PC-3 (cell line): ENCODE measurements around the gene HMGCLL1. TPM values are rescaled to one million over a fixed set of nuclear protein-coding genes. Genes with fewer than 3 reads are reported as not detected.
A peak's percentile ranks its signal among the peaks of the same experiment; 100 is the strongest.

Experiments
- ATAC-seq: fragments of 200-7000 bp; cut with Tn5 transposase; 2 replicates; pipeline ENCODE4 v1.9.1; 2020; ENCODE audit warnings: mild to moderate bottlenecking, moderate library complexity
- BruUV-seq: library from RNA; stranded (reverse); fragments of 400-500 nt; replicated peaks from 2 replicates; lab custom pipeline; 2021; lab: Mats Ljungman, UMichigan
- CTCF ChIA-PET: fragments of 300-600 bp; sonication (Branson Sonifier 250); formaldehyde crosslinking; loops from one replicate; lab custom pipeline; 2022; ENCODE audit warnings: antibody characterized with exemption; lab: Charles Lee
- POLR2A ChIA-PET: fragments of 300-600 bp; sonication (Branson Sonifier 250); formaldehyde crosslinking; loops from one replicate; lab custom pipeline; 2022; ENCODE audit warnings: antibody characterized with exemption; ENCODE audit not compliant: unreplicated experiment; lab: Charles Lee
- DNase-seq: peaks from one replicate; pipeline ENCODE4 v3.0.0-alpha.2; 2015
- H2AFZ ChIP-seq: fragments of 300-600 bp; sonication (generic); 2 replicates; pipeline ENCODE4 v1.6.0; 2016; ENCODE audit warnings: antibody characterized with exemption, low read length
- H3F3A ChIP-seq: fragments of 300-600 bp; sonication (generic); one replicate; pipeline ENCODE4 v1.6.0; 2017; ENCODE audit warnings: antibody characterized with exemption, low read length, control low read depth, mild to moderate bottlenecking; ENCODE audit not compliant: unreplicated experiment
- H3K27ac ChIP-seq: fragments of 300-600 bp; sonication (generic); 2 replicates; pipeline ENCODE4 v1.5.1; 2016; ENCODE audit warnings: mild to moderate bottlenecking, low read length
- H3K27me3 ChIP-seq: fragments of 300-600 bp; sonication (generic); 2 replicates; pipeline ENCODE4 v1.6.1; 2016; ENCODE audit warnings: low read length, mixed read lengths
- H3K36me3 ChIP-seq: fragments of 300-600 bp; sonication (generic); 2 replicates; pipeline ENCODE4 v1.6.1; 2016; ENCODE audit warnings: low read depth, mixed run types, low read length, mixed read lengths
- H3K4me1 ChIP-seq: fragments of 300-600 bp; sonication (generic); 2 replicates; pipeline ENCODE4 v1.5.1; 2016; ENCODE audit warnings: low read length; ENCODE audit not compliant: insufficient read depth
- H3K4me2 ChIP-seq: fragments of 300-600 bp; sonication (generic); 2 replicates; pipeline ENCODE4 v1.6.0; 2016; ENCODE audit warnings: low read length
- H3K4me3 ChIP-seq: fragments of 300-600 bp; sonication (generic); 2 replicates; pipeline ENCODE4 v1.5.1; 2016; ENCODE audit warnings: mild to moderate bottlenecking, low read length, mixed read lengths
- H3K79me2 ChIP-seq: fragments of 300-600 bp; sonication (generic); 2 replicates; pipeline ENCODE4 v1.6.1; 2017; ENCODE audit warnings: low read length, mixed read lengths
- H3K9ac ChIP-seq: fragments of 300-600 bp; sonication (generic); 2 replicates; pipeline ENCODE4 v1.6.0; 2016; ENCODE audit warnings: mild to moderate bottlenecking, low read length
- H3K9me2 ChIP-seq: fragments of 300-600 bp; sonication (generic); replicated peaks from 2 replicates; pipeline ENCODE4 v1.6.1; 2016; ENCODE audit warnings: mixed run types, low read length, mixed read lengths
- H3K9me3 ChIP-seq: fragments of 300-600 bp; sonication (generic); 2 replicates; pipeline ENCODE4 v1.6.1; 2016; ENCODE audit warnings: low read length, mixed read lengths
- H4K20me1 ChIP-seq: fragments of 300-600 bp; sonication (generic); 2 replicates; pipeline ENCODE4 v1.6.1; 2016; ENCODE audit warnings: low read length, mixed read lengths
- EZH2 ChIP-seq: fragments of 300-600 bp; sonication (generic); IDR thresholded peaks from one replicate; pipeline ENCODE4 v1.6.1; 2017; ENCODE audit warnings: antibody characterized with exemption, mild to moderate bottlenecking, low read length; ENCODE audit not compliant: unreplicated experiment
- EZH2phosphoT487 ChIP-seq: fragments of 300-600 bp; sonication (generic); IDR thresholded peaks from 2 replicates; pipeline ENCODE4 v1.6.1; 2018; ENCODE audit warnings: mild to moderate bottlenecking, antibody characterized with exemption, low read length, borderline replicate concordance
- intact Hi-C: fragments of 100-400 bp; cut with micrococcal nuclease; formaldehyde crosslinking; loops from 2 replicates; pipeline ENCODE4 v1.9.0; 2023
- total RNA-seq: library from RNA; depleted of rRNA; stranded (reverse); fragments of >200 nt; gene quantifications from 2 replicates; pipeline ENCODE4 v1.2.3, GENCODE V29; 2014
- TF ChIP-seq, protein P1 (sequence below): fragments of 300-600 bp; sonication (generic); conservative IDR thresholded peaks from 2 replicates; pipeline ENCODE4 v1.5.1; 2017; ENCODE audit warnings: antibody characterized with exemption, low read depth, mild to moderate bottlenecking, low read length

HMGCLL1 gene
- total RNA-seq, 1 experiment from 2014 or later, result not detected

DNA sequence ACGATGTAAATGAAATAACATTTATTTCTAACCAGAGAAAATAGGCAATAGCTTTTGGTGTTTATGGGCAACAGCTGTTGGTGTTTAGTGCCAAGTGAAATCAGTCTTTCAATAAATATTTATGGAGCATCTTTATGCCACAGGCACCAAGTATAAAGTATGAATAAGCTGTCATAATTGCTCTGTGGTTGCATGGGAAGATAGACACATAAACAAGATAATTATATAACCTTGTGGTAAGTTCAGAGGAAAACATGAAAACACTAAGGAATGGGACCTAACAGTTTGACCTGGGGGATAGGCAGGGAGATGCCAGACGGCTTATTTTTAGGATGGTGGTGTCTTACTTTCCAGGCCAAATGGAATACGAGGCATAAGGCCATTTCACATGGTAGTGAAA, 140.8 kb downstream of the HMGCLL1 start:
- peaks cover 46% of the 10 kb centered on the region for H3K27me3 ChIP-seq
- no TSS peak for BruUV-seq
- CTCF ChIA-PET, result interaction anchor here (0.6 kb wide), 1 partner anchor 548 kb away, joined by 3 read pairs; no protein-coding TSS in a partner anchor

DNA sequence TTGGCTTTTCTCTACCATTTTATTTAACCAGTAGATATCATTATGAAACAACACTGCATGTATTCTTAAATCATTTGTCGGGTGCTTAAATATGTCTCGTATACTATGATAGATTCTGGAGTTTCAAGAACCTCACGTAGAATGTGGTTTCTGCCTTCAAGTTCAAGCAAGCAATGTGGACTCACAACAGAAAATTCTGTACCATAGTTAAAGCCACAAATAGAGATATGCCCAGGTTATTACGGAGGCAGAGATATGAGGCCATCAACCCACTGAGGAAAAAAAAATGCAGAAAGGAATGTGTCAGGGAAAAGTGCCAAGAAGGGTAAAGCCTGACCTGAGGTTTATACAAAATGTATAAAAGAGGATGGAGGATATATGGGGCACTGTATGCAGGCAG, 141.9 kb downstream of the HMGCLL1 start:
- no peak overlapping the region for H3K4me3 ChIP-seq
- H3K36me3 ChIP-seq, result no peaks in the 10 kb centered on the region
- no peaks in the 10 kb centered on the region for H3F3A ChIP-seq
- intact Hi-C loops, result no loop called here
- ChIA-PET POLR2A (no interaction called here), CTCF (no interaction called here)
- ATAC-seq (no peak), DNase-seq (no peak)
- BruUV-seq, result no TSS peak
- H3K9me3 ChIP-seq, result no peaks in the 10 kb centered on the region
- TF ChIP-seq, protein P1, sequence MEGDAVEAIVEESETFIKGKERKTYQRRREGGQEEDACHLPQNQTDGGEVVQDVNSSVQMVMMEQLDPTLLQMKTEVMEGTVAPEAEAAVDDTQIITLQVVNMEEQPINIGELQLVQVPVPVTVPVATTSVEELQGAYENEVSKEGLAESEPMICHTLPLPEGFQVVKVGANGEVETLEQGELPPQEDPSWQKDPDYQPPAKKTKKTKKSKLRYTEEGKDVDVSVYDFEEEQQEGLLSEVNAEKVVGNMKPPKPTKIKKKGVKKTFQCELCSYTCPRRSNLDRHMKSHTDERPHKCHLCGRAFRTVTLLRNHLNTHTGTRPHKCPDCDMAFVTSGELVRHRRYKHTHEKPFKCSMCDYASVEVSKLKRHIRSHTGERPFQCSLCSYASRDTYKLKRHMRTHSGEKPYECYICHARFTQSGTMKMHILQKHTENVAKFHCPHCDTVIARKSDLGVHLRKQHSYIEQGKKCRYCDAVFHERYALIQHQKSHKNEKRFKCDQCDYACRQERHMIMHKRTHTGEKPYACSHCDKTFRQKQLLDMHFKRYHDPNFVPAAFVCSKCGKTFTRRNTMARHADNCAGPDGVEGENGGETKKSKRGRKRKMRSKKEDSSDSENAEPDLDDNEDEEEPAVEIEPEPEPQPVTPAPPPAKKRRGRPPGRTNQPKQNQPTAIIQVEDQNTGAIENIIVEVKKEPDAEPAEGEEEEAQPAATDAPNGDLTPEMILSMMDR, result no peak
- no peak for TF ChIP-seq EZH2
- no peak for TF ChIP-seq EZH2phosphoT487
- H3K9me2 ChIP-seq, result no peaks in the 10 kb centered on the region
- H2AFZ ChIP-seq, result no peak overlapping the region
- H3K79me2 ChIP-seq, result no peaks in the 10 kb centered on the region
- H3K4me1 ChIP-seq, result no peaks in the 10 kb centered on the region
- no peak overlapping the region for H3K27ac ChIP-seq
- no peak overlapping the region for H3K4me2 ChIP-seq
- peaks cover 50% of the 10 kb centered on the region for H3K27me3 ChIP-seq
- H4K20me1 ChIP-seq, result no peaks in the 10 kb centered on the region
- no peak overlapping the region for H3K9ac ChIP-seq

More for the DNA sequence above, 140.8 kb downstream of the HMGCLL1 start:
- H3K9me3 ChIP-seq, result no peaks in the 10 kb centered on the region
- H3K4me3 ChIP-seq, result no peak overlapping the region
- H2AFZ ChIP-seq, result no peak overlapping the region
- intact Hi-C loops, result no loop called here
- no peak overlapping the region for H3K9ac ChIP-seq
- TF ChIP-seq, protein P1, result no peak
- no peak for TF ChIP-seq EZH2
- TF ChIP-seq EZH2phosphoT487, result no peak
- no peak overlapping the region for H3K27ac ChIP-seq
- no peaks in the 10 kb centered on the region for H3K36me3 ChIP-seq
- ATAC-seq (no peak), DNase-seq (no peak)
- H3K4me2 ChIP-seq, result no peak overlapping the region
- no peaks in the 10 kb centered on the region for H3K9me2 ChIP-seq
- H3K79me2 ChIP-seq, result no peaks in the 10 kb centered on the region
- H3F3A ChIP-seq, result no peaks in the 10 kb centered on the region
- H4K20me1 ChIP-seq, result no peaks in the 10 kb centered on the region
- no peaks in the 10 kb centered on the region for H3K4me1 ChIP-seq
- POLR2A ChIA-PET, result interaction anchor here (0.7 kb wide), 1 partner anchor 163 kb away, joined by 3 read pairs; no protein-coding TSS in a partner anchor

DNA sequence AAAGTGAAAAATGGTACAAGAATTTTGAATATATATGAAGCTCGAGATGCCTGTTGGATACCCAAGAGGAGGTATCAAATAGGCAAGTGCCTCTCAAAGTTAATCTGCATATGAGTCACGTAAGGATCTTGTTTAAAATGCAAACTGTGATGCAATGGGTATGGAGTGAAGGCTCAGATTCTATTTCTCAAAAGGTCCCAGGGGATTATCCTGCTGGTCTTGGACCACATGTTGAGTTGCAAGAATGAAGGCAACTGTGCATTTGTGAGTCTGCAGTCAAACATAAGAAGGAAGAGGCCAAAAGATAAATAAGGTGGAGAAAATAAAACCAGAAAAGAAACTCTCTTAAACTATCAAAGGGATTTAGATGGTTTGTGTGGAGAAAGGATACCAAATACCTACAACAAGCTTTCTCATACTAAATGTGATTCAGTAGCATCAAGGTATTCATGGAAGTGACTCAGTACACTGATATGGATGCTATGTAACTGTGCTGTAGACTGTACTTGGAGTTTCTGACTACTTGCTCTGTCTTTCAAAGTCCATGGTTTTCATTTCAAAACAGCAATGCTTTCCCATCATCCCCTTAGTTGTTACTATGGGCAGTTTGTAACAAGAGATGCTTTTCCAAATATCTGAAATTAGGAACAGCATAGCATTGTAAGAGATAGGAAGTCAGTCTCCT, 145.4 kb downstream of the HMGCLL1 start:
- Histone ChIP-seq H2AFZ (no peak overlapping the region), H3K4me1 (no peaks in the 10 kb centered on the region), H3K36me3 (no peaks in the 10 kb centered on the region), H3K9ac (no peak overlapping the region), H3F3A (no peaks in the 10 kb centered on the region), H3K27me3 (peaks cover 48% of the 10 kb centered on the region), H3K27ac (no peak overlapping the region), H3K9me3 (no peaks in the 10 kb centered on the region), H3K4me2 (no peak overlapping the region), H4K20me1 (no peaks in the 10 kb centered on the region), H3K9me2 (no peaks in the 10 kb centered on the region), H3K79me2 (no peaks in the 10 kb centered on the region), H3K4me3 (no peak overlapping the region)
- intact Hi-C loops, result no loop called here
- CTCF ChIA-PET, result no interaction called here
- DNase-seq, result peak; percentile 33
- POLR2A ChIA-PET, result no interaction called here
- ATAC-seq, result no peak; the same call in 1 of the 2 replicates
- no TSS peak for BruUV-seq
- TF ChIP-seq, protein P1, result no peak
- TF ChIP-seq EZH2phosphoT487, result no peak
- no peak for TF ChIP-seq EZH2
